MM.1S (cell line): ENCODE data around the gene MYL5.

Experiments used
- CTCF ChIP-seq: fragments of 300-600 bp; sonication (generic); IDR thresholded peaks from 2 replicates; pipeline ENCODE4 v1.5.1; 2016; ENCODE audit warnings: antibody characterized with exemption, low read length, mixed read lengths
- EZH2 ChIP-seq: fragments of 300-600 bp; sonication (generic); optimal IDR thresholded peaks from 2 replicates; pipeline ENCODE3; 2017; ENCODE audit warnings: low read depth, mild to moderate bottlenecking, antibody characterized with exemption, low read length, mixed read lengths

- TF ChIP-seq CTCF (no peak), EZH2 (no peak)
Observed at GRCh38 chr4:675036-675882, 917 bp downstream of the MYL5 start.
